IMR-90 (cell line): ENCODE data around the gene ZMIZ1. TPM values are rescaled to one million over a fixed set of nuclear protein-coding genes. Genes with fewer than 3 reads are reported as not detected.

Source experiments
- ATAC-seq: fragments of 200-7000 bp; cut with Tn5 transposase; 2 replicates; pipeline ENCODE4 v1.9.1; 2020; ENCODE audit warnings: low read depth, mild to moderate bottlenecking, moderate library complexity
- BruUV-seq: library from RNA; stranded (reverse); fragments of 400-500 nt; replicated peaks from 2 replicates; lab custom pipeline; 2021; lab: Mats Ljungman, UMichigan
- CTCF ChIA-PET: fragments of 300-600 bp; formaldehyde crosslinking; extraction: SDS; loops from one replicate; lab custom pipeline; 2021; ENCODE audit warnings: antibody characterized with exemption; lab: Yijun Ruan, JAX
- POLR2A ChIA-PET: fragments of 300-600 bp; sonication (Branson Sonifier 250); formaldehyde crosslinking; loops from one replicate; lab custom pipeline; 2022; ENCODE audit warnings: antibody characterized with exemption; ENCODE audit not compliant: unreplicated experiment; lab: Charles Lee
- DNase-seq: peaks from one replicate; pipeline ENCODE4 v3.0.0; 2013
- H2AFZ ChIP-seq: replicated peaks from 2 replicates; pipeline ENCODE3; 2013; ENCODE audit warnings: low read length, mild to moderate bottlenecking; ENCODE audit not compliant: poor library complexity
- H2AK5ac ChIP-seq: 2 replicates; pipeline ENCODE4 v1.6.1; 2013; ENCODE audit warnings: low read depth, low read length, inconsistent platforms
- H2AK9ac ChIP-seq: replicated peaks from 2 replicates; pipeline ENCODE3; 2013; ENCODE audit warnings: mild to moderate bottlenecking, low read depth, low read length, moderate library complexity; ENCODE audit not compliant: poor library complexity
- H2BK120ac ChIP-seq: 2 replicates; pipeline ENCODE4 v1.6.1; 2013; ENCODE audit warnings: low read depth, low read length, inconsistent platforms
- H2BK15ac ChIP-seq: 3 replicates; pipeline ENCODE4 v1.6.1; 2013; ENCODE audit warnings: low read depth, low read length, inconsistent platforms
- H2BK20ac ChIP-seq: 2 replicates; pipeline ENCODE4 v1.6.1; 2013; ENCODE audit warnings: low read depth, mild to moderate bottlenecking, inconsistent platforms, low read length, moderate library complexity
- H2BK5ac ChIP-seq: 2 replicates; pipeline ENCODE4 v1.6.1; 2013; ENCODE audit warnings: mild to moderate bottlenecking, low read depth, low read length, inconsistent platforms; ENCODE audit not compliant: poor library complexity, severe bottlenecking
- H3K14ac ChIP-seq: replicated peaks from 2 replicates; pipeline ENCODE4 v1.6.1; 2013; ENCODE audit warnings: low read depth, low read length, inconsistent platforms
- H3K18ac ChIP-seq: 2 replicates; pipeline ENCODE4 v1.6.1; 2013; ENCODE audit warnings: low read depth, low read length, control low read depth
- H3K23ac ChIP-seq: 2 replicates; pipeline ENCODE4 v1.6.1; 2013; ENCODE audit warnings: low read depth, low read length, inconsistent platforms
- H3K27ac ChIP-seq: 2 replicates; pipeline ENCODE4 v1.5.1; 2013; ENCODE audit warnings: mild to moderate bottlenecking, control low read depth, low read length; ENCODE audit not compliant: insufficient read depth
- H3K27me3 ChIP-seq: 2 replicates; pipeline ENCODE4 v1.6.1; 2013; ENCODE audit warnings: low read length; ENCODE audit not compliant: control insufficient read depth, insufficient read depth
- H3K36me3 ChIP-seq: 2 replicates; pipeline ENCODE4 v1.6.1; 2013; ENCODE audit warnings: low read length, mixed read lengths; ENCODE audit not compliant: control insufficient read depth, insufficient read depth
- H3K4ac ChIP-seq: 2 replicates; pipeline ENCODE4 v1.6.1; 2013; ENCODE audit warnings: low read depth, low read length, inconsistent platforms
- H3K4me1 ChIP-seq: 2 replicates; pipeline ENCODE4 v1.6.1; 2013; ENCODE audit warnings: low read length, mixed read lengths; ENCODE audit not compliant: control insufficient read depth, insufficient read depth
- H3K4me2 ChIP-seq: 2 replicates; pipeline ENCODE4 v1.6.1; 2013; ENCODE audit warnings: low read depth, mild to moderate bottlenecking, control low read depth, low read length, moderate library complexity
- H3K4me3 ChIP-seq: 2 replicates; pipeline ENCODE4 v1.5.1; 2013; ENCODE audit warnings: low read depth, mild to moderate bottlenecking, control low read depth, low read length, moderate library complexity; ENCODE audit not compliant: insufficient read depth
- H3K56ac ChIP-seq: 2 replicates; pipeline ENCODE4 v1.6.1; 2013; ENCODE audit warnings: low read length, inconsistent platforms; ENCODE audit not compliant: insufficient read depth; ENCODE audit errors: extremely low read depth
- H3K79me1 ChIP-seq, 2 experiments: 2 replicates each; pipeline ENCODE4 v1.6.1; 2013; ENCODE audit warnings: low read length in 2 of 2, inconsistent platforms in 1 of 2, low read depth in 1 of 2
- H3K9ac ChIP-seq: 2 replicates; pipeline ENCODE4 v1.6.1; 2013; ENCODE audit warnings: low read depth, low read length, control low read depth
- H3K9me1 ChIP-seq: 2 replicates; pipeline ENCODE4 v1.6.1; 2013; ENCODE audit warnings: low read length, inconsistent platforms; ENCODE audit not compliant: insufficient read depth
- H3K9me3 ChIP-seq: 2 replicates; pipeline ENCODE4 v1.6.1; 2013; ENCODE audit warnings: low read length; ENCODE audit not compliant: control insufficient read depth, insufficient read depth
- H4K20me1 ChIP-seq: 2 replicates; pipeline ENCODE4 v1.6.1; 2013; ENCODE audit warnings: low read length, inconsistent platforms; ENCODE audit not compliant: insufficient read depth
- H4K5ac ChIP-seq: 2 replicates; pipeline ENCODE4 v1.6.1; 2013; ENCODE audit warnings: mild to moderate bottlenecking, low read depth, low read length, control low read depth
- H4K8ac ChIP-seq, 2 experiments: 2 replicates each; pipeline ENCODE4 v1.6.1; 2013; ENCODE audit warnings: low read depth in 2 of 2, low read length in 2 of 2, control low read depth in 1 of 2, inconsistent platforms in 1 of 2
- H4K91ac ChIP-seq: 2 replicates; pipeline ENCODE4 v1.6.1; 2013; ENCODE audit warnings: low read depth, low read length, inconsistent platforms; ENCODE audit not compliant: insufficient read depth
- CEBPB ChIP-seq: IDR thresholded peaks from 2 replicates; pipeline ENCODE4 v1.6.1; 2012; ENCODE audit warnings: low read depth, low read length, improper control_type of control experiment
- MXI1 ChIP-seq: IDR thresholded peaks from 2 replicates; pipeline ENCODE4 v1.6.1; 2012; ENCODE audit warnings: low read depth, mild to moderate bottlenecking, low read length, moderate library complexity, borderline replicate concordance
- POLR2A ChIP-seq: IDR thresholded peaks from 2 replicates; pipeline ENCODE4 v1.6.1; 2012; ENCODE audit warnings: mild to moderate bottlenecking, low read depth, low read length
- WGBS, 2 experiments: methylation state at CpG; one replicate each; pipeline versions ENCODE4 v1.1.5 to v1.1.7; 2013; ENCODE audit warnings: missing lambda C conversion rate in 2 of 2; ENCODE audit not compliant: insufficient read length in 1 of 2; ENCODE audit errors: extremely low coverage in 2 of 2; 5-methylcytosine and 5-hydroxymethylcytosine counted together
- dilution Hi-C: fragments of 300-500 bp; cut with HindIII; formaldehyde crosslinking; loops from one replicate; pipeline ENCODE4 v1.14.3; 2018; ENCODE audit warnings: low sequenced_read_pairs; ENCODE audit not compliant: unreplicated experiment
- in situ Hi-C: fragments of 300-500 bp; cut with MboI; formaldehyde crosslinking; loops from 3 replicates; pipeline ENCODE4 v1.14.3; 2019; ENCODE audit warnings: low sequenced_read_pairs, inconsistent platforms, mixed read lengths
- intact Hi-C: fragments of 100-400 bp; cut with micrococcal nuclease; formaldehyde crosslinking; loops from 2 replicates; pipeline ENCODE4 v1.10.0; 2022
- polyA plus RNA-seq, 3 experiments: library from polyadenylated mRNA; depleted of rRNA; stranded (reverse); fragments of >200 nt; gene quantifications; 2 replicates each; pipeline ENCODE4 v1.2.3, GENCODE V29; 2012; ENCODE audit warnings: low replicate concordance in 1 of 3
- total RNA-seq: library from RNA; depleted of rRNA; stranded (reverse); fragments of >200 nt; gene quantifications from 2 replicates; pipeline ENCODE4 v1.2.3, GENCODE V29; 2012

Gene ZMIZ1
- total and polyA plus RNA-seq, 2 of the 4 experiments (the other 2 are of a cell fraction) = 6.6 to 48.7 TPM

GRCh38 chr10:79353000-79353406 is 284.2 kb downstream of the ZMIZ1 start:
- Histone ChIP-seq H3K79me1 (peaks cover 30 to 71% of the 10 kb centered on the region in 2 experiments), H2BK15ac (no peak overlapping the region), H3K18ac (no peak overlapping the region), H2BK5ac (no peak overlapping the region), H3K56ac (no peak overlapping the region), H3K14ac (no peak overlapping the region), H3K4ac (no peak overlapping the region), H4K8ac (no peak overlapping the region), H3K27me3 (no peaks in the 10 kb centered on the region), H3K4me1 (peaks cover 13% of the 10 kb centered on the region), H3K9me1 (peaks cover 24% of the 10 kb centered on the region), H3K9ac (no peak overlapping the region), H4K20me1 (peaks cover 61% of the 10 kb centered on the region), H2AFZ (no peak overlapping the region), H3K9me3 (no peaks in the 10 kb centered on the region), H3K36me3 (peaks cover 66% of the 10 kb centered on the region), H3K23ac (no peak overlapping the region), H4K91ac (no peak overlapping the region), H2BK120ac (no peak overlapping the region), H3K27ac (no peak overlapping the region), H2BK20ac (no peak overlapping the region), H2AK9ac (no peak overlapping the region), H2AK5ac (no peak overlapping the region), H3K4me2 (no peak overlapping the region), H3K4me3 (no peak overlapping the region), H4K5ac (no peak overlapping the region)
- dilution Hi-C loops = no loop called here
- BruUV-seq = no TSS peak
- CTCF ChIA-PET = no interaction called here
- in situ Hi-C loops = no loop called here
- TF ChIP-seq CEBPB (no peak), MXI1 (no peak), POLR2A (no peak)
- ATAC-seq (no peak), DNase-seq (no peak)
- POLR2A ChIA-PET = interaction anchor here (0.6 kb wide), 1 partner anchor 550 kb away, joined by 3 read pairs; no protein-coding TSS in a partner anchor
- intact Hi-C loops = no loop called here
- 96% methylated on average over 4 of the region's 8 CpGs; no CpG with 5 or more reads in 1 of the 2 experiments for WGBS, 2 experiments
